ENCODE measurements around the gene BID. TPM values are rescaled to one million over a fixed set of nuclear protein-coding genes. Genes with fewer than 3 reads are reported as not detected.
"Not testable (repeated sequence)": the region's sequence is repeated elsewhere in the genome, so short reads cannot be mapped to it uniquely, and the experiment has no call there.

BID gene
- total and polyA plus RNA-seq, 10 of the 15 experiments (the other 5 are each of a cell fraction or from before 2014, with no cell fraction given) = 7.9 to 241 (median 136) TPM

DNA sequence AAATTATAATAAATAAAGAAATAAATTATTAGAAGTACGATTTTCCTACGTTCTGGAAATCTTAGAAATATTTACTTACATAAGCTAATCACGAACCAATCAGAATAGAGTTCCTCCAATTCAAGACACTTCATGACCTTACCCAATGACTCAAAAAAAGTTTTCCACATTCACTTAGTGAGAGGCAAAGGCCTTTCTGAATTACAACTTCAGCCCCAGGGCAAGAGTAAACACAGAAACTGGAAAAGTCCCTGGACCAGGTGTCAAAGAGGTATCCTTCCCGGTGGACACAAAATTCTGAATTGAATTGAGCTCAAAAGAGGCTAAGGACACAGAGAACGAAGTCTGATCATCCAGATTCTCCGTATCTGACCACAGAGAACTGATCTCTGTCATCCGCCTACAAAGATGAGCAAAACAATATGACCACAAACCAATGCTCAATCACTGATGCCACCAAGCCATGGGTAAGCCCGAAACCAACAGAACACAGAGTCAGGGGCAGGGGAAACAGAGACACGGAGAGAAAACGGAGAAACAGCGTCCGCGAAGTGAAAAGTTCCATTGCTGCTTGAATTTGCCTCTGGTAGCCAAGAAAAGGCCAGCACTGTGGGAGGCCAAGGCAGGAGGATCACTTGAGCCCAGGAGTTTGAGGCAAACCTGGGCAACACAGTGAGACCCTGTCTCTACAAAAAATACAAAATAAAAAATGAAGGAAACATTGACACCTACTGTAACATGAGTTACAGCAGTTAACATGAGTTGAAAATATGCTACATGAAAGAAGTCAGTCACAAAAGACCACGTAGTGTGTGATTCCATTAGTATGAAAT is 6.8 kb downstream of the BID start (continued):
- TF ChIP-seq RBBP5 (conservative IDR thresholded peaks at IDR 0.05) (no peak), STAT1 (conservative IDR thresholded peaks at IDR 0.05) (no peak), BACH1 (IDR thresholded peaks at IDR 0.05; ENCODE audit: borderline replicate concordance) (peak; percentile 48; the same call in 1 of the 2 replicates), ZZZ3 (IDR thresholded peaks at IDR 0.05; ENCODE audit: control insufficient read depth, insufficient read length, low read depth) (no peak), ZBTB4 (CRISPR knock-in tag; IDR thresholded peaks at IDR 0.05) (no peak), POLR2A (IDR thresholded peaks at IDR 0.05; ENCODE audit: low read depth, low read length) (no peak), HCFC1 (IDR thresholded peaks at IDR 0.05; ENCODE audit: low read length) (peak; percentile 21; the same call in 1 of the 2 replicates)

DNA sequence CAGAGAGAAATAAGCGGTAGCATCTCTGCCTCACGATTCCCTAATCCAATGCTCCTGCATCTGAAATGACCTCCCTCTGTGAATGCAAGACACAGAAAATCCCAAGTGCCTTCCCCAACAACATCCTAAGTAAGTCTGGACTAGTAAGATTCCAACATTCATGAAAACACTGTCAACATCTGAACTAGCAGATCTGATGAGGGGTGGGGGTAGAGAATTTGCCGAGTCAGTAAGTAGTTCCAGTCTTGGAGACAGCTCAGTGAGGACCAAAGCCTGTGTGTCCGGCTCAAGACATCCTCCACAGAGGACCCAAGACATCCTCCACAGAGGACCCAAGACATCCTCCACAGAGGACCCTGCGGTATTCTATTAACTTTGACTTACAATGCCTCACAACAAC is 9.4 kb downstream of the BID start:
- H3K4me2 ChIP-seq (ENCODE audit: control insufficient read depth, insufficient read depth) = peak overlapping the region; percentile 53
- BruUV-seq (replicated peaks); DNase-seq (ENCODE audit: low read depth, low spot score); in situ Hi-C loops (cut with MboI); H2AFZ ChIP-seq (ENCODE audit: control insufficient read depth, low read depth, low read length); H4K20me1 ChIP-seq (ENCODE audit: control insufficient read depth, insufficient read depth); H3K9me3 ChIP-seq (replicated peaks; ENCODE audit: control insufficient read depth, insufficient read depth, low read length); H3K9ac ChIP-seq (ENCODE audit: control insufficient read depth, insufficient read depth, low read length); H3K36me3 ChIP-seq (ENCODE audit: control insufficient read depth in 2 of 2, insufficient read depth in 2 of 2, low read length in 1 of 2); ATAC-seq; H3K27me3 ChIP-seq (replicated peaks in 1 of 2; ENCODE audit: control insufficient read depth in 2 of 2, insufficient read depth in 2 of 2, low read length in 1 of 2); FAIRE-seq; H3K4me3 ChIP-seq; H3K27ac ChIP-seq (ENCODE audit: control insufficient read depth, insufficient read depth); intact Hi-C loops (cut with micrococcal nuclease; ENCODE audit: unreplicated experiment): not testable (repeated sequence)
- SMC1A ChIA-PET (ENCODE audit: uncharacterized antibody, unreplicated experiment) = interaction anchor here (0.8 to 2.0 kb wide), 7 partner anchors 9 to 264 kb away, joined by 3 to 7 read pairs (median 4); no protein-coding TSS in a partner anchor
- POLR2A ChIA-PET = interaction anchor here (0.6 kb wide), 1 partner anchor 42 kb away, joined by 3 read pairs; no protein-coding TSS in a partner anchor
- WGBS (ENCODE audit: insufficient coverage, insufficient replicate concordance, low lambda C conversion rate, missing lambda C conversion rate) = 99% methylated on average over 5 of the region's 5 CpGs
- CTCF ChIA-PET = interaction anchor here (1.0 to 2.2 kb wide), 4 partner anchors 13 to 22 kb away, joined by 4 to 12 read pairs (median 6); no protein-coding TSS in a partner anchor
- H3K4me1 ChIP-seq (ENCODE audit: control insufficient read depth, insufficient read depth, low read length) = peaks cover 22% of the 10 kb centered on the region
- H3K79me2 ChIP-seq (ENCODE audit: control insufficient read depth, insufficient read depth, low read length) = peaks cover 61% of the 10 kb centered on the region
- RAD21 ChIA-PET (ENCODE audit: unreplicated experiment) = interaction anchor here (0.7 to 1.6 kb wide), 5 partner anchors 17 to 311 kb away, joined by 3 to 6 read pairs (median 4); no protein-coding TSS in a partner anchor

All from GM12878 (cell line).